ENCODE results near the gene CAPN9.
A peak's percentile ranks its signal among the peaks of the same experiment; 100 is the strongest.
"Not testable (repeated sequence)": the region's sequence is repeated elsewhere in the genome, so short reads cannot be mapped to it uniquely, and the experiment has no call there.

Gene CAPN9

DNA sequence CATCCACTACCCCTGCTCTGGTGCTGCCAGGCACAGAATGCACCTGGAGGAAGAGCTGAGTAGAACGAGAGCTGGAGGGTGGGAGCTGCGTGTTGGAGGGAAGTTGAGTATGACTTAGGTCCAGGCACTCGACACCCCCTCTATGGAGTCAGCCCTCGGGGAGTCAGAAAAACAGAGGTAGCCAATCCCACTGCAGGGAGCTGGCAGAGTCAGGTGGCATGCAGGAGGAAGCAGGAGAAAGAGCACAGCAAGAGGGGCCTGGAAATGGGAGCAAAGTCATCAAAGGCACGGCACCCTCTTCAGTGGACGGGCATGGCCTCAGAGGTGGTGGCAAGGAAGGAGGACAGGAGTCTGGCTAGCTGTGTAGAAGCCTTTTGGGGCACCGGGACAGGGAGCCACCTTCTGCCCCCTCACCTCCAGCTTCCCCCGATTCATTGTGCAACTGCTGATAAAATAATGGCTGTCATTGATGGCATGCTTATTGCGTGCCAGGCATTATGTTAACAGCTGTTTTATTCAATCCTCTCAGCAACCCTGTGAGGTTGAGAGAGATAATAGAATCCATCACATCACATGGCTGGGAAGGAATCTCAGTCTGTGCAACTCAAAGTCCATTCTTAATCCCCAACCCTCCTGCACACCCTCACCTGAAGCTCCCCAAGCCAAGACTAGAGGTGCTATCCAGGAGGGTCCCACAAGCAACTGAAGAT, 79.1 kb downstream of the CAPN9 start:
- DNase-seq, result no peak

DNA sequence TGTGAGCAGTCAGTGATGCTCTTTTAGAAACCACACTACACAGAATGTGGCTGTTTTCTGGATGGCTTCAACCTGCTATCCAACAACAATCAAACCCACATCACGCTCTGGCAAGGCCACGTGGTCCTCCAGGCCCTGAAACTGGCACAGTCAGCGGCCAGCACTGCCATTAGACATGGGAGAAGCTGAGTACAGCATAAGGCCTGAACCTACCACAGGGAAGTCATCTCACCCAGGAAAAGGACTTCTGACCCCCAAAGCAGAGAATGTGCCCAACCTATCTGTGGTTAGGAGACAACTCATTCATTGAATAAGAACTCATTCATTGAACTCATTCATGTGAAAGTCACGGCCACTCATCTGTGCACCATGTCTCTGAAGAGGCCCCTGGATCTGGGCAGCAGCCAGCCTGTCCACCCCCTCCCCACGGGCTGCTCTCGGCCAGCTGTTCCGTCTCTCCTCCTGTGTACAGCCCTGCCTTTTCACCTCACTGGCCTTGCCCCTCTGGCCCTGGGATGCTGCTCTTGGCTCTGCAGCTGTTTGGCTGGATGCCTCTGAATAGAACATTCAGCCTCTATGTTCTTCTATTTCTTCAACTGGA, 80.0 kb downstream of the CAPN9 start:
- peak; percentile 1 for DNase-seq

DNA sequence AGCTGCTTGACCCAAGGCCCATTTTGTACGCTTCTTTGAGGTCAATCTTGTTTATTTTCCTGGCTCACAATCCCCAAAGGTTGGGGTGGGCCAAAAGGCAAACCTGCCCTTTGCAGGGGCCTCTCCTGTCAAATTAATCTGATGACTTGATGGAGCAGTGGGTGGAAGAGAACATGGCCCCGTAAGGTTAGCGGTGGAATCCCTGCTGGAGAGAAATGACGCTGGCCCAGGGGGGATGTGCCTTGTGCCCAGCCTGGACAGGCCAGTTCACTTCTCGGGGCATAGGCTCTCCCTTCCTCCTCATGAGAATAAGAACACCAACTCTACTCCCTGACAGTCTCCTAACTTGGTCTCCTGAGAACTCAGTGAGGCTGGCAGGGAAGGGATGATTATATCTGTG, 80.6 kb downstream of the CAPN9 start:
- no peak for DNase-seq

DNA sequence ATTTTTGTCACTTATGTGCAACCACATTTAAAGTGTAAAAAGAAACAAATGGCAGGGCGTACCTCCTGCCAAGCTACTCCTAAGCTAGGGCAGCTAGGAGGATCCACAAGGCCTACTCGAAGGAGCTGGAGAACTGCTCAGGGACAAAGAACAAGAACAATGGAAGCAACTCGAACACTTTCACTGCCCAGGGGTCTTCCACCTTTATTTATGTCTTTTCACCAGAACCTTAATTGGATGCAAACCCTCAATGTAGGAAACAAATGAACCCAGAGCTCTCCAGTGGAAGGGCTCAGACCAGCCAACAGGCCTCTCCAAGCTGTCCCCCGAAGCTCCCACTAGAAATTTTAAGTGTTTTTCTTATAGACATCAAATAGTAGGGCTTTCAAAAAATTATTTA, 81.2 kb downstream of the CAPN9 start:
- DNase-seq, result no peak

DNA sequence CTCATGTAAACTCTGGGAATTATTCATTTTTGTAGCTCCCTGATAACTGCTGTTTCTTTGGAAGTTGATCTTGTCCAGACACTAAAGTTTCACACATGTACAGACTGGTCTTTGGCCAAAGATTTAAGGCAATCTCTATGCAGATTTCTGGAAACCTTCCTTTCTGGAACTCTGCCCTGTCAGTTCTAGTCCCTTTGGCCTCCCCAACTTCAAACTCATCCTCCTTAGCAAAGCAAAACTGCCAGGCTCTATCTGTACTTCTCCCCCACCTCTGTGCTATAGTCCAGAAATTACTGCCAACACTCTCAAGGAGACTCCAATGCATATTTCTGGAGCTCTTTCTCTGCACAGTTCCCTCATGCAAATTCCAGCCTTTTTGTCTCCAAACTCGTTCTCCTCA, 84.6 kb downstream of the CAPN9 start:
- no peak for DNase-seq

DNA sequence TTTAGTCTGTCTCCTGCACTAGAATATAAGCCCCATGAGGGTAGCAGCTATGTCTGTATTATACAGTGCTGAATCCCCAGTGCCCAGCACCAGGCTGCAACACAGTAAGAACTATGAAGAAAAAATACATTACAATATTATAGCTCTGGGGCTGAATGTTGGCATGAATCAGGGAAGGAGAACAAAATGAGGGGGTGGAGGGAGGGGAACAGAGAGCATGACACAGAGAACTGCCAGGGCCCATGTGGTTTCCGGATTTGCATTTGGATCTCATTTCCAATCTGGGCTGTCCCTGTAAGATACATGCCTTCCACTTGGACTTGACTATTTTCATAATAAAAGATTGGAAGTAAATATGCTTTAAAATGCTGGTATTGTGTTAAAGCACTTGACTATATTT, 85.3 kb downstream of the CAPN9 start:
- DNase-seq, result no peak

DNA sequence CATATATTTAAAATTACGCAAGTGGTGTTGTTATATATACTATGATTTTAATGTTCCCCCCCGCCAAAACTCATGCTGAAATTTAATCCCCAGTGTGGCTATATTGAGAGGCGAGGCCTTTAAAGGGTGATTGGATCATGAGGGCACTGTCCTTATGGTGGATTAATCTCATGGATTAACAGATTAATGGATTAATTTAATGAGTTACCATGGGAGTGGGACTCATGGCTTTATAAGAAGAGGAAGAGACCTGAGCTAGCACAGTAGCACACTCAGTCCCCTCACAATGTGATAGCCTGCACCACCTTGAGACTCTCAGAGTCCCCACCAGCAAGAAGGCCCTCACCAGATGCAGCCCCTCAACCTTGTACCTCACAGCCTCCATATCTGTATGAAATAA, 86.3 kb downstream of the CAPN9 start:
- peak; percentile 94 for DNase-seq

DNA sequence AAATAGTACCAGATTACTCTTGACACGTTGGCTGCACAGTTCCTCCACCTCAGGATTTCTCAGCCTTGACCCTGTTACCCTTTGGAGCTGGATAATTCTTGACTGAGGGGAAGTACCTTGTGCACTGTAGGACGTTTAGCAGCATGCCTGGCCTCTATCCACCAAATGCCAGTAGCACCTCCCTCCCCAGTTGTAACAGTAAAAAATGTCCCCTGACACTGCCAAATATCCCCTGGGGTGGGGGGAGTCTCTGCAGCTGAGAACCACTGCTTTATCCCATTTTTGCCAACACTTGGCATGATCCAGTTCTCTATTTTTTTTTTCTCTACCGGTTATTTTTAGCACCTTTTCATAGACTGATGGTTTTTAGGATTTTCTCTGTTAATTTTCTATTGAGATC, 87.1 kb downstream of the CAPN9 start:
- no peak for DNase-seq

DNA sequence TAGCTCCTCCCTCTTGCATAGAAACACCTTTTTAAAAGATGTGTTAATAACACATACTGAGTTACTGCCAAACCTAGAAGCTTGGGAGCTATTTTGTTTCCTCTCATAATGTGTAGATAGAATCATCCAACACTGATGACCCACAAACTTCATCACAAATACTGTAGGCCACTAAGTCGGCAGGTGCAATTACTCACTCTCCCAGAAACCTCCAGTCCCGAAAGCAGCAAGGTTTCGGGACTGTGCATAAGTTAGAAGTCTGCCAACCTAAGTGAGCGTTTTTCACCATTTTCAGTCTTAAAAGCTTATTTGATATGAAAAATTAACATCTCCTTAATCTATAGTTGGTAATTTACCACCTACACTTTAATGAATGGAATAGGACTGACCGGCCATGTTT, 89.2 kb downstream of the CAPN9 start:
- no peak for DNase-seq

DNA sequence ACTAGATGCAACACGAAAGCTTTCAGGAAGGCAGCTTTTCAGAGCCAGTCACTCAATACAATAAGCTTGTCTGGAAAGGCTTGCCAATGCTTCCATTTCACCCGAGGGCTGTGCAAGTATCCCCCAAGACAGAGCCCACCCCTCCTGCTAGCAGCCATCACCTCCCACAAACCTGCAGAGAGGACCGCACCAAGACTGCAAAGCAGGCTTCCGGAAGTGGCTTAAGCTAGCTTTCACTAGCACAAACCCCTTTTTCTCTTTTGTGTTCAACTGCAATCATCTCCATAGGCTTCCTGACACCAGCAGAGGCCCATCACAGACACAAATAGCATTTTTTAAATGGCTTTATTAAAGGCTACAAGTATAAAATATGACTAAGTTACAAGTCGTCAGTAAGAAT, 89.6 kb downstream of the CAPN9 start:
- no peak for DNase-seq

DNA sequence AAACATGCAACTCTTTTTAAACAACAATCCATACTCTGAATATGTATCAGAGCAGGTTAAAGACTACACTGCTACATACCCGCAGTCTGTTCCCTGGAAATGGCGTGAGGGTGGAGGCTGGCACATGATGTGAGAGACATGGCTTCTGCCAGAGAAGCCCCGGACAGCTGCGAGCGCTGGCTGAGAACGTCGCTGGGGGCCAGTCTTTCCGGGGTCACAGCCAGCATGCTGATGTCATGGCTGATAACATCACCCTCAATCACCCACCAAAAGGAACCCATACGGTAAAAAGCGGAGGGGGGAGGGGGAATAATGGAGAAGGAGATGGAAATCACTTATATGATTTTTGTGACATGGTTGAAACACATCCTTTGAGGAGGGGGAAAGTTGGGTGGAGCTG, 92.0 kb downstream of the CAPN9 start:
- DNase-seq, result no peak

DNA sequence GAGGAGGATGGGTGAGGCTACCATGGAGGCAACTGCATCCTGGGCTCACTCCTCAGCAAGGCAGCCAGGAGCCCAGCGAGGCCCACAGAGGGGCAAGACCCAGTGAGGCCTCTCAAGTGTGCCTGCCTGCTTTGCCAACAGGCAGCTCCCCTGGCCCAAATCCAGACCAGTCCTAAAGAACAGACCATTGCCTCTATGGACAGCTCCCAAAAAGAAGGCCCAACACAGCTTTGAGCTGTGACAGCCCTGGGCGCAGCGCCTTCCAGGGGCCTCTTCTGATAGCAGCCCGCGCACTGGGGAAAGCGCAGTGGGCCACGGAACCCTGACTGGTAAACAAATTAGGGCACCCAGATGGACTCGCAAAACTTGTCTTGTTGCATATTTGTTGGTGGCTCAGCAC, 95.6 kb downstream of the CAPN9 start:
- no peak for DNase-seq

DNA sequence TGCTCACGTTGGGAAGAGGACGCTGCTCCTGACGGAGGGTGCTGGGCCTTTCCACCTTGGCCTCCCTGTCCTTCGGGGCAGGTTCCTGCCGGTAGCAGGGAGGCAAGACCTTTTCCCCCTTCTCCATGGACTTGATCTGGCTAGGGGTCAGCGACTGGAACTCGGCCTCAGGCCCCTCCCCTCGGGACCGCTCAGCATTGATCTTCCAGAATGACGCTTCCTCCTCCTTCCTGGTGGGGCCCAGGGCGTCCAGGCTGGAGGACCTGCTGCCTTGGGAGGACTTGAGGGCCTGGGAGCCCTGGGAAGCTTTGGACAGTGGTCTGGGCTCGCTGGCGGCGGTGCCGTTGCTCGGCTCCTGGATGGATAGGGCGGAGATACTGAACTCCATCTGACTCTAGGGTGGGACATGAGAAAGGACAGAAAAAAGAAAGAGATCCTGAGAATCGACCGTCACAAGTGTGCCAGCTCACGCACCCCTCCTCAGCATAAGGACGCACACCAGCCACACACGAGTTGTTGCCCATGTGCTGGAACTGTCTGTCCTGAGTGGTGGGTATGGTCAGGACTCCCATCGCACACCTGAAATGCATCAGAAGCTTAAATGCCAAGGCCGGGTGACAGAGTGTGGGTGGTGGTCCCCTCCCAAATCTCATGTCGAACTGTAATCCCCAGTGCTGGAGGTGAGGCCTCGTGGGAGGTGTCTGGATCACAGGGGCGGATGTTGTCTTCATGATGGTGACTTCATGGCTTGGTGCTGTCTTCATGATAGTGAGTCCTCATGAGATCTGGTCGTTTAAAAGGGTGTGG, 96.5 kb downstream of the CAPN9 start:
- DNase-seq, result no peak

DNA sequence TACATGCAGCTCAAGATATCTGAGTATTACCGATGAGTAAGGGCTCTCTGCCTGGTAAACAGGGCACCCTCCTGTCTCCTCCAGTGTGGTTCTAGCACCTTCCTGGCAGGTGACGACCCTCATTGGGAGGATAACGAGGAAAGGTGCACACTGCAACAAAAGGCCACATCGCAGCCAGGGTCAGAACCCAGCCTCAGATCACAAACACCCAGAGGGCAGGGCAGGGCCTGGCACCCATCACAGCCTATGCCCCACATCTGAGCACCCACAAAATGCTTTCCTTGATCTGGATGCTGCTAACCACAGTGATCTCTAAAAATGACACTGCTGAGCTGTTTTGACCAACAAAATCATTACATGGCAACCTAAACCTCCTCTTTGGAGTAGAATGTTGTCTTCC, 97.4 kb downstream of the CAPN9 start:
- DNase-seq, result no peak

DNA sequence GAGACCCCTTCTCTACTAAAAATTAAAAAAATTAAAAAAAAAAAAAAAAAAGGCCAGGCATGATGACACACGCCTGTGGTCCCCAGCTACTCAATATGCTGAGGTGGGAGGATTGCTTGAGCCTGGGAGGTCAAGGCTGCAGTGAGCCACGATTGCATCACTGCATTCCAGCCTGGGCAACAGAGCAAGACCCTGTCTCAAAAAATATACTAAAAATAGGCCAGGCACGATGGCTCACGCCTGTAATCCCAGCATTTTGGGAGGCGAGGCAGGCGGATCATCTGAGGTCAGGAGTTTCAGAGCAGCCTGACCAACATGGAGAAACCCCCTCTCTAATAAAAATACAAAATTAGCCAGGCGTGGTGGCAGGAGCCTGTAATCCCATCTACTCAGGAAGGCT, 98.0 kb downstream of the CAPN9 start:
- not testable (repeated sequence) for DNase-seq

DNA sequence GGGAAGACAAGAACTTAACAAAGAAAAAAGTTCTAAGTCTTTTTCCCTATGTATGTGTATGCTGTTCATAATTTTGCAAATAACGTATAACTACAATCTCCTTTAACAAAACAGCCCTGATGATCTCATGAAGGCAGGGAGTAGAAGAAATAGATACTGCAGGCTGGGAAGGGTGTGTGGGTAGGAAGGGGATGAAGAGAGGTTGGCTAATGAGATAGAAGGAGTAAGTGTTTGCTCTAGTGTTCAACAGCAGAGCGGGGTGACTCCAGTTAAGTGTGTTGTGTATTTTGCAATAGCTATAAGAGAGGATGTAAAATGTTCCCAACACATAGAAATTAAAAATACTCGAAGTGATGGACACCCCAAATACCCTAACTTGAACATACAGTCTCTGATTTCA, 101.0 kb downstream of the CAPN9 start:
- DNase-seq, result no peak

DNA sequence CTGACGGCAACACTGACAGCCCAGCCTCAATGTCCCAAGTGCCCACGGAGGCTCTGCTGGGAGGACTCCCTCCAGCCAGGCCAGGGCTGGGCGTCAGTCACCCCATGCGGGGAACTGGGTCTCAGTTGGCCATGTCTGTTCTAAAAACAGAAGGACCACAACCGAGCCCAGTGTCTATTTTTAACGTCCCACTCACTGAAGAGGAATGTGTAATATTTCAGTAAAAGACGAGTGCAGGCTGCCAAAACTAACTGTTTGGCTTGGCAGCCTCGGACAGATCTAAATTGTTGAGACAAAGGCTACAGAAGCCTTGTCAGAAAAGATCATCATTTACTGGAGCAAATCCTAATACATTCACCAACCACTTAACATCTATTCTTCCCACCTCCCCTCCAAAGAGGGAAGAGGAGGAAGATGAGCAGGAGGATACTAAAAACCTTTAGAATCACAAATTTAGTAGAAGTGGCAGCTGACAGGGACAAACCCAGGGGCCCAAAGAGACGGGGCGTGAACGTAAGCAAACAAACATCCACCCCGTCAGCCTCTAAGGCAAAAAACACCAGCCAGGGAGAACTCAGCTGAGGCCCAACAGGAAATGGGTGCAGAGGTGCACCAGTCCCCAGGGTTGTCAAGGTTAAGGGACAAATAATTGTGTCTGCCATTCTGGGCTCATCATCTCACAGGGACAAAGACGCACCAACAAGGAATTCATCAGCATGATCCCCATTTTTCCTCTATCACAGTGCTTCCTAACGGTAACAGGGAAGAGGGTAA, 102.5 kb downstream of the CAPN9 start:
- no peak for DNase-seq

DNA sequence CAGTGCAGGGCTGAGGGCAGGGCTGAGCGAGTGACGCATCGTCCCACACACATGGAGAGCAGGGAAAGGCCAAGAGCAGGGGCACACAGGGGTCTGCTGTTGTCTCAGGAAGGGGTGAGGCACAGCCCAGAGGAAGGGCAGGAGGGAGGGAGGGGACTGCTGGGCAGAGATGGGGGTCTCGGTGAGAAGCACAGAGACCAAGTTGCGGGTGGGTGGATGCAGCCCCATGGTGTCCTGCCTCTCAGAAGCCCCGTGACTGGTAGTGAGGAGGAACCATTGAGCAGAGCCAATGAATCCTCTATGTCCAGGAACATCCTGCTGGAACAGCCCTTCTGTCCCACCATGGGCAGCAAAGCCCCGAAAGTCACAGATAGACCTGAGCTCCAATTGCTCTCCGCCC, 103.4 kb downstream of the CAPN9 start:
- no peak for DNase-seq

DNA sequence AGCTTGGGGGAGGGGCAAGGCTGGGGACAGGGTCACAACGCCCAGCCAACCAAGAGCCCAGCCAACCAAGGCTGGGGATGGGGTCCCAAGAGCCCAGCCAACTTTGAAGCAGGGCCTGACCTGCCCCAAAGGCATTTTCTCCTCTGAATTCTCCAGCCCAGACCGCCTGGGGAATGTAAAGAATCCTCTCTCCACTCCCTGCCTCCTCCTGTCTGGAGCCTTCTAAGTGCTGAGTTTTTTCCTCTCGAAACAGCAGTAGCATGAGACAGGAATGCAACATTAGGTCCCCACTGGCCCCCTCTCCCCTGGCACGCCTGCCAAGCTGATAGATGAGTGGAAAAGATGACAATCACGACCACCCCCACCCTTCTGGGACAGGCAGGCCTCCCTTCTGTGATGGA, 104.1 kb downstream of the CAPN9 start:
- no peak for DNase-seq

Measured in NCI-H524 treated with DMSO at 0.1 percent for 48 hours (cell line).